AG04450 (cell line): ENCODE data around the gene MARCHF4. TPM values are rescaled to one million over a fixed set of nuclear protein-coding genes. Genes with fewer than 3 reads are reported as not detected.

Experiments
- CTCF ChIA-PET: fragments of 300-600, 350-600 bp; formaldehyde crosslinking; extraction: SDS; loops from one replicate; lab custom pipeline; 2022; ENCODE audit warnings: antibody characterized with exemption, inconsistent platforms; lab: Charles Lee
- POLR2A ChIA-PET: fragments of 350-600 bp; formaldehyde crosslinking; extraction: SDS; loops from one replicate; lab custom pipeline; 2021; ENCODE audit warnings: antibody characterized with exemption, inconsistent platforms; lab: Yijun Ruan, JAX
- DNase-seq: peaks from one replicate; pipeline ENCODE4 v3.0.0-alpha.2; 2011; ENCODE audit warnings: low read depth, low spot score
- H3K27ac ChIP-seq: one replicate; pipeline ENCODE4 v1.5.1; 2012; ENCODE audit warnings: low read depth, low read length, control low read depth
- H3K27me3 ChIP-seq: one replicate; pipeline ENCODE4 v1.6.0; 2012; ENCODE audit warnings: low read length; ENCODE audit not compliant: control insufficient read depth, insufficient read depth
- H3K4me3 ChIP-seq: 2 replicates; pipeline ENCODE4 v1.5.1; 2011; ENCODE audit warnings: mild to moderate bottlenecking, low read depth, low read length, control low read depth
- H3K9me3 ChIP-seq: 2 replicates; pipeline ENCODE4 v1.5.1; 2012; ENCODE audit warnings: low read length; ENCODE audit not compliant: control insufficient read depth, insufficient read depth
- polyA plus RNA-seq: library from polyadenylated mRNA; depleted of rRNA; stranded (reverse); fragments of >200 nt; gene quantifications from 2 replicates; pipeline ENCODE4 v1.2.3, GENCODE V29; 2011
- TF ChIP-seq, protein P1 (sequence below): IDR thresholded peaks from 2 replicates; pipeline ENCODE4 v1.5.1; 2011; ENCODE audit warnings: low read depth, low read length, control low read depth, inconsistent platforms

The MARCHF4 gene
- polyA plus RNA-seq, 1 experiment, result 3.8 TPM

GRCh38 chr2:216375286-216375685, 3.0 kb upstream of the MARCHF4 start:
- CTCF ChIA-PET, result interaction anchor here (1.1 to 4.2 kb wide), 3 partner anchors 23 to 29 kb away, joined by 3 to 24 read pairs (median 5); no protein-coding TSS in a partner anchor
- TF ChIP-seq, protein P1, sequence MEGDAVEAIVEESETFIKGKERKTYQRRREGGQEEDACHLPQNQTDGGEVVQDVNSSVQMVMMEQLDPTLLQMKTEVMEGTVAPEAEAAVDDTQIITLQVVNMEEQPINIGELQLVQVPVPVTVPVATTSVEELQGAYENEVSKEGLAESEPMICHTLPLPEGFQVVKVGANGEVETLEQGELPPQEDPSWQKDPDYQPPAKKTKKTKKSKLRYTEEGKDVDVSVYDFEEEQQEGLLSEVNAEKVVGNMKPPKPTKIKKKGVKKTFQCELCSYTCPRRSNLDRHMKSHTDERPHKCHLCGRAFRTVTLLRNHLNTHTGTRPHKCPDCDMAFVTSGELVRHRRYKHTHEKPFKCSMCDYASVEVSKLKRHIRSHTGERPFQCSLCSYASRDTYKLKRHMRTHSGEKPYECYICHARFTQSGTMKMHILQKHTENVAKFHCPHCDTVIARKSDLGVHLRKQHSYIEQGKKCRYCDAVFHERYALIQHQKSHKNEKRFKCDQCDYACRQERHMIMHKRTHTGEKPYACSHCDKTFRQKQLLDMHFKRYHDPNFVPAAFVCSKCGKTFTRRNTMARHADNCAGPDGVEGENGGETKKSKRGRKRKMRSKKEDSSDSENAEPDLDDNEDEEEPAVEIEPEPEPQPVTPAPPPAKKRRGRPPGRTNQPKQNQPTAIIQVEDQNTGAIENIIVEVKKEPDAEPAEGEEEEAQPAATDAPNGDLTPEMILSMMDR, result no peak

GRCh38 chr2:216373896-216374295, 1.6 kb upstream of the MARCHF4 start:
- Histone ChIP-seq H3K4me3 (no peak overlapping the region), H3K27me3 (no peaks in the 10 kb centered on the region), H3K27ac (no peak overlapping the region), H3K9me3 (no peaks in the 10 kb centered on the region)
- DNase-seq, result no peak
- ChIA-PET CTCF (interaction anchor here (4.2 kb wide), 1 partner anchor 30 kb away, joined by 24 read pairs; no protein-coding TSS in a partner anchor), POLR2A (interaction anchor here (0.7 to 1.5 kb wide), 4 partner anchors 69 to 269 kb away, joined by 3 to 5 read pairs (median 4); partner anchors contain the start of gene RPL37A)
- TF ChIP-seq, protein P1, result no peak

More at GRCh38 chr2:216375286-216375685, 3.0 kb upstream of the MARCHF4 start:
- Histone ChIP-seq H3K27me3 (no peaks in the 10 kb centered on the region), H3K9me3 (no peaks in the 10 kb centered on the region), H3K4me3 (no peak overlapping the region), H3K27ac (no peak overlapping the region)
- no peak for DNase-seq
- POLR2A ChIA-PET, result no interaction called here

GRCh38 chr2:216372761-216373291, 543 bp upstream of the MARCHF4 start:
- POLR2A ChIA-PET, result interaction anchor here (0.6 to 2.2 kb wide), 13 partner anchors 10 to 177 kb away, joined by 3 to 13 read pairs (median 5); partner anchors contain the start of genes RPL37A and SMARCAL1
- TF ChIP-seq, protein P1, result no peak
- CTCF ChIA-PET, result interaction anchor here (0.8 to 4.2 kb wide), 2 partner anchors 31 to 151 kb away, joined by 5 to 24 read pairs; no protein-coding TSS in a partner anchor

DNA sequence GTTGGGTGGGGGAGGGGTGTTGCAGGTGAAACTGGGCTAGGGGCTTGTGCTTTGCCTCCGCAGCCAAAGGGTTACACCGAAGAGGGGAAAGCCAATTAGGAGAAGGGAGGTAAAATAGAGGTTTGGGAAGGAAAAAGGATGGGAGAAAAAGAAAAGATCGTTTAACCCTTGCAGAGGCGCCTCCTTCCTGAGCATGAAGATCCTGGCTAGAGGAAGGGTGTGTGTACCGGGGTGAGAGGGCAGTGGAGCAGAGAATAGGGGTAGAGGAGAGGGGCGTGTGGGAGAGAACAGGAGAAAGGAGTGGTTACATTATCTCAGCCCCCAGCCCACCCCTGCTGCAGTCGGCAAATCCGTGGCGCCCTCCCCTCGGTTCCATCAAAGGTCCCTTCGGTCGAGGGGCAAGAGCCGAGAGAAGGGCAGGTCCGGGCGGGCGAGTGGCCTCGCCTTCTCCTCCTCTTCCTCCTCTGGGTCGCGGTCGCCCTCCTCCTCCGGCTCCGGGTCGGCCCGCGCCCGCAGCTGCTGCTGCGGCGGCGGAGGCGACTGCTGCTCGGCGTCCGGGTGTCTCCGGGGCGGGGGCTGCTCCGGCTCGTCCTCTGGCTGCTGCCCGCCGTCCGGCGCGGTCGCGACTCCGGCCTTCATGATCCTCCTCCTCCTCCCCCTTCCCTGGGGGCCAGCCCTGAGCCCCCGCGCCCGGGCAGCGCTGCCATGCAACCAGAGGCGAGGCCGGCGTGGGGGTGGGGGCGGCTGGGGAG, 1.1 kb downstream of the MARCHF4 start:
- Histone ChIP-seq H3K27me3 (no peaks in the 10 kb centered on the region), H3K9me3 (no peaks in the 10 kb centered on the region), H3K27ac (no peak overlapping the region), H3K4me3 (peak overlapping the region; percentile 81)
- POLR2A ChIA-PET, result interaction anchor here (1.0 to 2.2 kb wide), 2 partner anchors 41 to 51 kb away, joined by 3 to 10 read pairs; partner anchors contain the start of gene SMARCAL1
- TF ChIP-seq, protein P1, result no peak
- CTCF ChIA-PET, result interaction anchor here (4.2 kb wide), 1 partner anchor 33 kb away, joined by 24 read pairs; no protein-coding TSS in a partner anchor
- DNase-seq, result no peak

More at GRCh38 chr2:216372761-216373291, 543 bp upstream of the MARCHF4 start:
- Histone ChIP-seq H3K9me3 (no peaks in the 10 kb centered on the region), H3K27me3 (no peaks in the 10 kb centered on the region), H3K27ac (peak overlapping the region; percentile 96), H3K4me3 (peak overlapping the region; percentile 81)
- peak; percentile 61 for DNase-seq
